Uterus (tissue), 2 donors: ENCODE measurements around the gene ARL6IP5.

Experiments
- CTCF ChIP-seq, 4 experiments: fragments of 200-600 bp in 2 of 4; fragments of 450-650 bp in 2 of 4; sonication (generic) in 2 of 4; IDR thresholded peaks; one replicate each; pipeline ENCODE4 v1.5.1; 2016 to 2019; ENCODE audit warnings: antibody characterized with exemption in 4 of 4, mild to moderate bottlenecking in 2 of 4, moderate library complexity in 1 of 4
- POLR2A ChIP-seq, 2 donors: fragments of 450-650 bp; IDR thresholded peaks; one replicate each; pipeline ENCODE4 v1.6.1; 2016; ENCODE audit warnings: antibody characterized with exemption in 2 of 2, mild to moderate bottlenecking in 1 of 2, moderate library complexity in 1 of 2

GRCh38 chr3:69095636-69096035 is 10.9 kb downstream of the ARL6IP5 start:
- TF ChIP-seq POLR2A (IDR thresholded peaks at IDR 0.05) (no peak), CTCF (IDR thresholded peaks at IDR 0.05) (no peak)
